Urinary bladder (tissue), 4 donors: ENCODE measurements around the gene C15orf39. TPM values are rescaled to one million over a fixed set of nuclear protein-coding genes. Genes with fewer than 3 reads are reported as not detected.
A peak's percentile ranks its signal among the peaks of the same experiment; 100 is the strongest.

Source experiments
- DNase-seq: peaks from one replicate; pipeline ENCODE4 v3.0.0-alpha.2; 2015; ENCODE audit errors: extremely low spot score
- H3K27ac ChIP-seq: one replicate; pipeline ENCODE4 v1.5.1; 2013; ENCODE audit warnings: low read depth, mild to moderate bottlenecking, moderate library complexity
- H3K36me3 ChIP-seq: one replicate; pipeline ENCODE4 v1.6.1; 2013; ENCODE audit warnings: mild to moderate bottlenecking, moderate library complexity; ENCODE audit not compliant: insufficient read depth
- H3K4me1 ChIP-seq: one replicate; pipeline ENCODE4 v1.6.1; 2013; ENCODE audit warnings: mild to moderate bottlenecking, moderate library complexity; ENCODE audit not compliant: insufficient read depth
- H3K4me3 ChIP-seq: one replicate; pipeline ENCODE4 v1.5.1; 2013; ENCODE audit warnings: low read depth, low read length
- WGBS: extraction: QIAGEN DNeasy Blood & Tissue Kit; methylation state at CpG from one replicate; pipeline ENCODE4 v1.1.7; 2013; 5-methylcytosine and 5-hydroxymethylcytosine counted together
- polyA plus RNA-seq: library from polyadenylated mRNA; stranded (reverse); fragments of 200-250 nt; gene quantifications from one replicate; pipeline ENCODE4 v1.2.3, GENCODE V29; 2013
- total RNA-seq: library from RNA; depleted of rRNA; stranded (reverse); fragments of >200 nt; gene quantifications from one replicate; pipeline ENCODE4 v1.2.3, GENCODE V29; 2014
- donor health status: healthy with polysubstance abuse.
- donor health status: healthy.

The C15orf39 gene
- total and polyA plus RNA-seq, 2 donors: 4.3 to 26.4 TPM

DNA sequence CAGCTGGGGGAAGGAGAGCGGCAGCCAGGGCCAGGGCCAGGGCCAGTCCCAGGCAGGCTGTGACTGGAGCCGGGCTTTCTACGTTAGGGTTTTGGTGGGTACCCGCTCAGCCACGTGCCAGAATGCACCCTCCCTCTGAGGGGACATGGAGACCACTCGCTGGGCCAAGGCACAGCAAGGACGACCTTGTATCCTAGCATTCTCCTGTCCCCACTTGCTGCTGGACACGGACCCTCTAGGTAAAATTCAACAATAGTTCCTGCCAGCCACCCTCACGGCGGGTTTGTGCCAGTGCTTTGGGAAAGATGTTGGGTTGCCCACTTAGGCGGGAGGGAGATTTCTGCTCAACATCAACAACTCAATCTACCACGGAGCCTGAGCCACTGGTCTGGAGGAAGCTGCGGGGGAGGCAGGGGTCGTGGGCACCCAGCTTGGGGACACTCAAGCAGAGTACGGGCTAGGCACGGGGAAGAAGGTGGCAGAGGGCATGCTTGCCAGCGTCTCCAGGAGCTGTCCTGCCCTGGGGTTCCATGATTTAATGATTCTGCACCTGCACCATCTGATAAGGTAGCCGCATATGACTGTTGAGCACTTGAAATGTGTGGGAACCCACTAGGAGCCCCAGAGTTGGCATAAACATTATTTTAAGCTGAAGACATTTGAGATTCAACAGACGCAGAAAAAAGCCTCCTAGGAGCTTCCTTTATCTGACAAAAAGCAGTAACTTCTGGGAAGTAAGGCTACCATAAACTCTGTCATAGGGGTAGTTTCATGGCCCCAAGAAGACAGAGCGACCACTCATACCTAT lies 22.5 kb upstream of the C15orf39 start:
- Histone ChIP-seq H3K4me3 (peak overlapping the region; percentile 19), H3K36me3 (no peaks in the 10 kb centered on the region), H3K4me1 (no peaks in the 10 kb centered on the region), H3K27ac (peak overlapping the region; percentile 25)
- WGBS: 44% methylated on average over 20 of the region's 20 CpGs
- DNase-seq: no peak

DNA sequence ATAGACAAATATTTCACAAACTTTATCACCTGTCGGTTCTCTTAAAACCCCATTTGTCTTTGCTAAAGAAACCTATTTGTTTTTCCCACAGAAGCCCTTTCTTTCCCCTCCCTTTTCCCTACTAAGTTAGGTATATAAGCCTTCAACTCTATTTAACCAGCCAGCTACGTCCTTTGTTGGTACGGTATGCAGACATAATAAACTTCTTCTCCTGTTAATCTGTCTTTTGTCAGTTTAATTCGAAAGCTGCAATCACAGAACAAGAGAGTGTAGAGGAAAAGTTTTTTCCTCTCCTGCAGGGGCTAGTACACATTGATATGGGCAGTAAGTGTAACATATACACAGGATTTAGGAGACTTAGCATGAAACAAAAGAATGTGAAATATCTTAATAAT lies 21.9 kb upstream of the C15orf39 start:
- 49% methylated on average over 4 of the region's 4 CpGs for WGBS
- DNase-seq: no peak
- no peaks in the 10 kb centered on the region for H3K4me1 ChIP-seq
- H3K4me3 ChIP-seq: no peak overlapping the region
- no peak overlapping the region for H3K27ac ChIP-seq
- no peaks in the 10 kb centered on the region for H3K36me3 ChIP-seq

DNA sequence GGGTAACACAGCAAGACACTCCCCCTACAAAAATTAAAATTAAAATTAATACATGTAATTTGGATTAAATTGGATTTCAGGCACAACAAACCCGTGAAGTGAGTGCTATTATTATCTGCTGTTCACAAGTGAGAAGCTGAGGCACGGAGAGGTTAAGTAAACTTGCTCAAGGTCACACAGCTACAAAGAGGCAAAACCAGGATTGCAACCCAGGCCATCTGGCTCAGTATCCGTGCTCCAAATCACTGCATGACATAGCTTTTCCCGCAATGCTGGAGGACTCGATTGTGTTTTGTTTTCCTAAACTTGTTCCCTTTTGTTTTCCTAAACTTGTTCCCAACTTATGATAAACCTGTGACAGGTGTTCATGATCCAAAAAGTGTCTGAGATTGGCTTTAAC lies 19.9 kb upstream of the C15orf39 start:
- Histone ChIP-seq H3K4me3 (no peak overlapping the region), H3K27ac (no peak overlapping the region), H3K36me3 (no peaks in the 10 kb centered on the region), H3K4me1 (no peaks in the 10 kb centered on the region)
- WGBS: 45% methylated on average over 5 of the region's 5 CpGs
- DNase-seq: no peak

DNA sequence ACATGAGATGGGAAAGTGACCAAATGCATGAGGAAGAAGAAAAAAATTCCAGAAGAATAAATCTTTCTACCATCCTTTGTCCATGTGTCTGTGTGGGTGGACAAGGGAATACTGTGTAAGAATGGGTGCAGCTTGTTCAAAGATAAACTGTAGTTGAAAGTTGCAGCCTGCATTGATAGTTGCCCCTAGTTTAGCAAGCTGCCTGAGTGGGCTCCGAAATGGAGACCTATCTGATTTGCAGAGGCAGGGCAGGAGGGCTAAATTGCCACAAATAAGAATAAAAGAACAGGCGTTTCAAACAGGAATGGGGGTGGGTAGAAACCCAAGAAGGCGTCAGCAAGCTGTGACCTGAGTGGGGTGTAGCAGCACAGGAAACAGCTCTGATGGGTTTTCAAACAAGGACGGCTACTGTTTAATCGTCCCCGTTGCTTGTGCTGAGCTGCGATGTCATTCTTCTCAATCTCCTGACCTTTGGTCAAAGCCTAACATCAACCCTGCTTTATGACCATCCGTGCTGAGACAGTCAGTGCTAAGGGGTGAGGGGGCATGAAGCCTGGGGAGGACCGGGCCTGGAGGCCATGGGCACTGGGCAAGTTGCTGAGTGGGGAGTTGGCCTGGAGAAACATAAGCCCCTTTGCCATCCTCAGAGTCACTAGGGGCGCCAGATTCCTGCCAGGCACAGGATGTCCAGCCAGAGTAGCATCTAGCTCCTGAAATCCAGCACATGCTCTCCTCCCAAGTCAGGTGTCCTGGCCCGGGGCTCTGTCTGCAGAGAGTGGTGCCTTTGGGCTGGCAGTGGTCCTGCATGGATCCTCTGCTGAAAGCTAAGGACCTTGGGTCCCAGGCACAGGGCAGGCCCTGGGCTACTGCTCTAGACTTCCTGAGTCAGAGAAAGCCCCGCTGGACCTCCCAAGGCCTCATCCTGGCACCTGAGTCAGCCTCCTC lies 19.2 kb upstream of the C15orf39 start:
- 59% methylated on average over 12 of the region's 12 CpGs for WGBS
- H3K4me3 ChIP-seq: no peak overlapping the region
- no peaks in the 10 kb centered on the region for H3K36me3 ChIP-seq
- no peak overlapping the region for H3K27ac ChIP-seq
- no peak for DNase-seq
- H3K4me1 ChIP-seq: no peaks in the 10 kb centered on the region

GRCh38 chr15:75185271-75186029 lies 16.2 kb upstream of the C15orf39 start:
- Histone ChIP-seq H3K36me3 (no peaks in the 10 kb centered on the region), H3K4me3 (no peak overlapping the region), H3K4me1 (no peaks in the 10 kb centered on the region), H3K27ac (no peak overlapping the region)
- WGBS: 85% methylated on average over 5 of the region's 5 CpGs
- no peak for DNase-seq

DNA sequence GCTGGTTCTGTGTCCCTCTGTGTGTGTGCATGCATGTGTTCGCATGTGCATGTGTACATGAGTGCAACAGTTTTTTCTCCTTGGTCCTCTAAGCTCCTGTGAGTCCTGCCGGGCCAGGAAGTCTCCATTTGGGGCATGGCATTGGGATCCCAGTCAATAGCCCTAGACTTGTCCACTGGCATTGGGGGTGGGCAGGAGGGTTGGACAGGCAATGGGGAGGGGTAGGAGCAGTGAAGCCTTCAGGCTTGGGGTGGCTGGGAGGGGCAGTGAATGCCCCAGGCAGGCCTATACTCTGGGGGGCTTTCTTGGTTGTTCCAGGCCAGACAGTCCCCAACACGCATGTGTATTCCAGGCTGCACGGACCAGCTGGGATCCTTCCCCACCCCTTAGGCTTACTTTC lies 15.6 kb upstream of the C15orf39 start:
- 88% methylated on average over 4 of the region's 4 CpGs for WGBS
- Histone ChIP-seq H3K4me3 (no peak overlapping the region), H3K27ac (no peak overlapping the region), H3K36me3 (no peaks in the 10 kb centered on the region), H3K4me1 (no peaks in the 10 kb centered on the region)
- no peak for DNase-seq

GRCh38 chr15:75188499-75188898 lies 13.2 kb upstream of the C15orf39 start:
- Histone ChIP-seq H3K4me3 (no peak overlapping the region), H3K36me3 (no peaks in the 10 kb centered on the region), H3K4me1 (no peaks in the 10 kb centered on the region), H3K27ac (no peak overlapping the region)
- DNase-seq: no peak
- 93% methylated on average over 6 of the region's 6 CpGs for WGBS

DNA sequence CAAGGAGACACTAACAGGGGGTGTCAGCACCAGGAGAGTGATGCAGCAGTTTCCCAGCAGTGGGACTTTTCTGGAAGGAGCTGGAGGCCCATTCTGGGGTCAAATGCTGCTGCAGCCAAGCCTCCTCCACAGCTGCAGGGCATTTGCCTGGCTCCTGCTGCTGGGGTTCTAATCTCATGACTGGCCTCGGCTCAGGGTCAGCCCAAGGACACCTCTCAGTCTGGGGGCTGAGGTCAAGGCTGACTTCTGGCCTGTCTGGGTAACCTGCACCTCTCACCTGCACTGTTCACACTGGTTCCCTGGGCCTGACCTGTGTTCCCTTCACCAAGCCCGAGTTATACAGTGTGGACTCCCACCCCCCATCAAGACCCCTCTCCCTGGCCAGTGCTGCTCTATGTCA lies 10.4 kb upstream of the C15orf39 start:
- no peaks in the 10 kb centered on the region for H3K36me3 ChIP-seq
- H3K4me1 ChIP-seq: no peaks in the 10 kb centered on the region
- H3K4me3 ChIP-seq: no peak overlapping the region
- DNase-seq: no peak
- H3K27ac ChIP-seq: no peak overlapping the region
- WGBS: 86% methylated on average over 2 of the region's 2 CpGs

DNA sequence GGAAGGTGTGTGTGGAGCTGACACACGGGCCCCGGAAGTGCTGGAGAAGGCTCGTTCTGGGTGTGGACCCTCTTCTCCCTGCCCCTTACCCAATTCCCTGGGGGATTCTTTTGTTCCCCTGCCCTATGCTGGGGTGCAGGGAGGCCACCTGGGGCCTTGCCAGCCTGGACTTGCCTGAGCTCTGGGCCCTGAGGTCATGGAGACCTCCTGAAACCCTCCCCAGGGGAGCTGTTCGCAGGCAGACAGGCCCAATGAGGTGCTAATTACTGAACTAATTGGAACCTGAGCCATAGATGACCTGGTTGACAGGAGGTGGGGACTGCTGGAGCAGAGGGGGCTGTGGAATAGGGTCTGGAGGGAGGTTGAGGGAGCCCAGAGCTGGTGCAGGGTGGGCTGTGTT lies 9.4 kb upstream of the C15orf39 start:
- no peak for DNase-seq
- 90% methylated on average over 4 of the region's 4 CpGs for WGBS
- Histone ChIP-seq H3K4me3 (no peak overlapping the region), H3K36me3 (no peaks in the 10 kb centered on the region), H3K27ac (no peak overlapping the region), H3K4me1 (no peaks in the 10 kb centered on the region)

GRCh38 chr15:75193272-75193671 lies 8.4 kb upstream of the C15orf39 start:
- no peak for DNase-seq
- H3K4me1 ChIP-seq: no peaks in the 10 kb centered on the region
- WGBS: 71% methylated on average over 3 of the region's 3 CpGs

GRCh38 chr15:75193976-75194375 lies 7.7 kb upstream of the C15orf39 start:
- no peaks in the 10 kb centered on the region for H3K36me3 ChIP-seq
- H3K4me3 ChIP-seq: no peak overlapping the region
- H3K4me1 ChIP-seq: no peaks in the 10 kb centered on the region
- no peak overlapping the region for H3K27ac ChIP-seq
- WGBS: 93% methylated on average over 3 of the region's 3 CpGs
- DNase-seq: no peak

More at GRCh38 chr15:75193272-75193671, 8.4 kb upstream of the C15orf39 start:
- no peak overlapping the region for H3K4me3 ChIP-seq
- no peak overlapping the region for H3K27ac ChIP-seq
- H3K36me3 ChIP-seq: no peaks in the 10 kb centered on the region

DNA sequence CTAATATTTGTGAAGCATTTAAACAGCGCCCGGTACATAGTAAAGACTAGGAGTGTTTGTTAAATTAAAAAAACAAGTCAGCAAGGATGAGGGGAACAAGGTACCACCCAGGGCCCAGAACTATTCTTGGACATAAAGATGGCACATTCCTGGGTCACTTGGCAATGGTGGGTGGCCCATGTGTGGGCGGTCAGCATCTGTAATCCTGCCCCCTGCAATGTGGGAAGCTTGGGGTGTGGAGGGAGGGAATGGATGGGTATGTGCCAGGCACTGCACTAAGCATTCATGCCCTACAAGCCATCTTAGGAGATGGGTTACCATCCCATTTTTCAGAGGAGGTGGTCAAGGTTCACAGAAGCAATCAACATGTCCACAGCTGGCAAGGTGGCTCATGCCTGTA lies 7.3 kb upstream of the C15orf39 start:
- Histone ChIP-seq H3K27ac (no peak overlapping the region), H3K4me1 (no peaks in the 10 kb centered on the region), H3K4me3 (no peak overlapping the region), H3K36me3 (no peaks in the 10 kb centered on the region)
- no peak for DNase-seq
- 96% methylated on average over 3 of the region's 3 CpGs for WGBS

- H3K27ac ChIP-seq: no peak overlapping the region
- WGBS: 16% methylated on average over 13 of the region's 13 CpGs
- H3K36me3 ChIP-seq: no peaks in the 10 kb centered on the region
- H3K4me3 ChIP-seq: no peak overlapping the region
- no peak for DNase-seq
- no peaks in the 10 kb centered on the region for H3K4me1 ChIP-seq
Measured at GRCh38 chr15:75195122-75195765, 6.4 kb upstream of the C15orf39 start.
